HepG2 (cell line): ENCODE data around the gene MEP1B. TPM values are rescaled to one million over a fixed set of nuclear protein-coding genes. Genes with fewer than 3 reads are reported as not detected.
A peak's percentile ranks its signal among the peaks of the same experiment; 100 is the strongest.

Experiments
- ATAC-seq: fragments of 200-7000 bp; cut with Tn5 transposase; 3 replicates; pipeline ENCODE4 v1.9.1; 2020; ENCODE audit warnings: mild to moderate bottlenecking, moderate library complexity
- BruUV-seq: library from RNA; stranded (reverse); fragments of 400-500 nt; replicated peaks from 2 replicates; lab custom pipeline; 2021; lab: Mats Ljungman, UMichigan
- CTCF ChIA-PET: fragments of 300-600 bp; formaldehyde crosslinking; extraction: SDS; loops from one replicate; lab custom pipeline; 2021; ENCODE audit warnings: low total read pairs, inconsistent platforms, low intra/inter-chr PET ratio; lab: Yijun Ruan, JAX
- POLR2A ChIA-PET: fragments of 350-600 bp; sonication (Branson Sonifier 250); formaldehyde crosslinking; loops from one replicate; lab custom pipeline; 2020; ENCODE audit warnings: antibody characterized with exemption, inconsistent platforms; lab: Yijun Ruan, JAX
- DNase-seq: peaks from one replicate; pipeline ENCODE4 v3.0.0-alpha.2; 2015; ENCODE audit warnings: low spot score
- FAIRE-seq: peaks from 3 replicates; lab custom pipeline; 2011; peaks lifted over from hg19 to GRCh38; lab: Jason Lieb, UNC
- H2AFZ ChIP-seq: one replicate; pipeline ENCODE4 v1.6.1; 2011; ENCODE audit warnings: low read length, inconsistent platforms
- H3K27ac ChIP-seq: fragments of 300-600 bp; 3 replicates; pipeline ENCODE4 v1.8.0; 2011; ENCODE audit warnings: mixed run types, mild to moderate bottlenecking, mixed read lengths, low read length, inconsistent platforms; ENCODE audit not compliant: insufficient read depth; ENCODE audit errors: extremely low read length
- H3K27me3 ChIP-seq, 2 experiments: fragments of 200-600 bp in 1 of 2; 2 replicates in 1 of 2; 3 replicates in 1 of 2; pipeline versions ENCODE4 v1.6.0 to v1.8.0; 2011; ENCODE audit warnings: low read length in 2 of 2, mild to moderate bottlenecking in 2 of 2, moderate library complexity in 2 of 2, inconsistent platforms in 1 of 2; ENCODE audit not compliant: insufficient read depth in 2 of 2, control insufficient read depth in 1 of 2
- H3K36me3 ChIP-seq, 2 experiments: fragments of 200-600 bp in 1 of 2; replicated peaks in 1 of 2; 2 replicates in 1 of 2; 3 replicates in 1 of 2; pipeline versions ENCODE4 v1.5.1 to v1.8.0; 2011; ENCODE audit warnings: low read length in 2 of 2, inconsistent platforms in 1 of 2; ENCODE audit not compliant: insufficient read depth in 2 of 2, control insufficient read depth in 1 of 2
- H3K4me1 ChIP-seq: 2 replicates; pipeline ENCODE4 v1.5.1; 2012; ENCODE audit warnings: low read length, inconsistent platforms; ENCODE audit not compliant: insufficient read depth
- H3K4me2 ChIP-seq: 2 replicates; pipeline ENCODE4 v1.6.0; 2011; ENCODE audit warnings: low read depth, low read length, inconsistent platforms
- H3K4me3 ChIP-seq, 3 experiments: fragments of 200-600 bp in 1 of 3; sonication (generic), shearing (Covaris generic) in 1 of 3; replicated peaks in 1 of 3; 2 replicates each; pipeline ENCODE4 v1.5.1; 2011 to 2016; ENCODE audit warnings: low read length in 3 of 3, inconsistent platforms in 2 of 3, low read depth in 2 of 3, mild to moderate bottlenecking in 2 of 3, control low read depth in 1 of 3, mixed read lengths in 1 of 3; ENCODE audit not compliant: insufficient read depth in 1 of 3
- H3K79me2 ChIP-seq: one replicate; pipeline ENCODE4 v1.6.1; 2011; ENCODE audit warnings: low read length, inconsistent platforms; ENCODE audit not compliant: insufficient read depth
- H3K9ac ChIP-seq: 2 replicates; pipeline ENCODE4 v1.6.0; 2011; ENCODE audit warnings: mild to moderate bottlenecking, low read depth, low read length, inconsistent platforms; ENCODE audit not compliant: insufficient read depth
- H3K9me3 ChIP-seq: 2 replicates; pipeline ENCODE4 v1.5.1; 2012; ENCODE audit warnings: mild to moderate bottlenecking, low read length
- H4K20me1 ChIP-seq: 2 replicates; pipeline ENCODE4 v1.6.0; 2011; ENCODE audit warnings: inconsistent platforms, mild to moderate bottlenecking, low read length, moderate library complexity; ENCODE audit not compliant: insufficient read depth
- ARID2 ChIP-seq: sonication (generic); formaldehyde crosslinking; IDR thresholded peaks from 2 replicates; pipeline ENCODE4 v1.8.1; 2022; ENCODE audit warnings: mild to moderate bottlenecking, missing genetic modification reagents, borderline replicate concordance
- ETV5 ChIP-seq: IDR thresholded peaks from 2 replicates; pipeline ENCODE4 v1.6.1; 2018; ENCODE audit warnings: missing biosample characterization, missing genetic modification reagents, inconsistent platforms, borderline replicate concordance
- GATA4 ChIP-seq: sonication (generic); IDR thresholded peaks from 2 replicates; pipeline ENCODE4 v1.6.1; 2016; ENCODE audit warnings: antibody characterized with exemption, low read depth, borderline replicate concordance
- KLF13 ChIP-seq: sonication (generic); formaldehyde crosslinking; IDR thresholded peaks from 2 replicates; pipeline ENCODE4 v1.4.0; 2020; ENCODE audit warnings: mild to moderate bottlenecking, missing genetic modification reagents
- NCOR1 ChIP-seq: fragments of 200-600 bp; sonication (generic); IDR thresholded peaks from 2 replicates; pipeline ENCODE4 v1.7.0; 2017; ENCODE audit warnings: antibody characterized with exemption, low read length, borderline replicate concordance
- ZNF160 ChIP-seq: sonication (generic); formaldehyde crosslinking; IDR thresholded peaks from 2 replicates; pipeline ENCODE4 v1.8.0; 2022; ENCODE audit warnings: mild to moderate bottlenecking, inconsistent platforms, missing genetic modification reagents
- WGBS: methylation state at CpG from one replicate; pipeline ENCODE4 v1.1.6; 2017; ENCODE audit warnings: low lambda C conversion rate; 5-methylcytosine and 5-hydroxymethylcytosine counted together
- in situ Hi-C: cut with HindIII; loops from 2 replicates; pipeline ENCODE4 v1.10.0; 2017; ENCODE audit warnings: low pct_unique_long_range_greater_than_20kb; ENCODE audit not compliant: extremely low pct_ligation_motif_present
- intact Hi-C: fragments of 100-400 bp; cut with micrococcal nuclease; formaldehyde crosslinking; loops from one replicate; pipeline ENCODE4 v1.10.0; 2022; ENCODE audit not compliant: unreplicated experiment
- polyA plus RNA-seq, 8 experiments: library from polyadenylated mRNA; depleted of rRNA in 3 of 8; stranded (reverse) in 7 of 8; unstranded in 1 of 8; fragments of >200 nt; fragmentation: Illumina TruSeq in 4 of 8; extraction: Trizol in 4 of 8; gene quantifications; 2 replicates each; pipeline versions ENCODE4 v1.2.1 to v1.2.3, GENCODE V29; 2011 to 2016; ENCODE audit warnings: low read depth in 4 of 8, missing spikeins in 1 of 8, mixed read lengths in 1 of 8; ENCODE audit not compliant: insufficient read depth in 1 of 8
- total RNA-seq, 5 experiments: library from RNA; depleted of rRNA; stranded (reverse); fragments of >200 nt; fragmentation: Illumina TruSeq; extraction: Trizol; gene quantifications; 2 replicates each; pipeline ENCODE4 v1.2.3, GENCODE V29; 2016; ENCODE audit warnings: low read depth in 1 of 5
- TF ChIP-seq, protein P1 (sequence below): sonication (generic); formaldehyde crosslinking; IDR thresholded peaks from 2 replicates; pipeline ENCODE4 v1.8.0; 2022; ENCODE audit warnings: mild to moderate bottlenecking, missing genetic modification reagents, moderate library complexity
- TF ChIP-seq, protein P2 (sequence below): sonication (generic); formaldehyde crosslinking; IDR thresholded peaks from 2 replicates; pipeline ENCODE4 v1.4.0; 2020; ENCODE audit warnings: mild to moderate bottlenecking, missing genetic modification reagents
- TF ChIP-seq, protein P3 (sequence below): sonication (generic); formaldehyde crosslinking; IDR thresholded peaks from 2 replicates; pipeline ENCODE4 v1.4.0; 2020; ENCODE audit warnings: missing genetic modification reagents, borderline replicate concordance
- TF ChIP-seq, protein P4 (sequence below): sonication (generic); formaldehyde crosslinking; IDR thresholded peaks from 2 replicates; pipeline ENCODE4 v1.4.0; 2020; ENCODE audit warnings: missing genetic modification reagents

The MEP1B gene
- total and polyA plus RNA-seq, 2 of the 13 experiments (the other 11 are each of a cell fraction or from before 2014, with no cell fraction given), result not detected

- no peak for ATAC-seq
- Histone ChIP-seq H3K9ac (no peak overlapping the region), H3K4me2 (no peak overlapping the region), H3K4me1 (no peaks in the 10 kb centered on the region)
- ChIA-PET CTCF (no interaction called here), POLR2A (no interaction called here)
- TF ChIP-seq, protein P1, sequence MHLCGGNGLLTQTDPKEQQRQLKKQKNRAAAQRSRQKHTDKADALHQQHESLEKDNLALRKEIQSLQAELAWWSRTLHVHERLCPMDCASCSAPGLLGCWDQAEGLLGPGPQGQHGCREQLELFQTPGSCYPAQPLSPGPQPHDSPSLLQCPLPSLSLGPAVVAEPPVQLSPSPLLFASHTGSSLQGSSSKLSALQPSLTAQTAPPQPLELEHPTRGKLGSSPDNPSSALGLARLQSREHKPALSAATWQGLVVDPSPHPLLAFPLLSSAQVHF (CRISPR knock-in tag), result no peak
- TF ChIP-seq ZNF160, result 0 out of 2 replicates have a peak, but pooled peaks have one; percentile 59
- TF ChIP-seq, all 625 proteins: peak for 1
- FAIRE-seq (no peak), DNase-seq (no peak)
- in situ Hi-C loops, result no loop called here
- no peaks in the 10 kb centered on the region for H4K20me1 ChIP-seq
- no peaks in the 10 kb centered on the region for H3K79me2 ChIP-seq
- no peaks in the 10 kb centered on the region for H3K36me3 ChIP-seq
- no peaks in the 10 kb centered on the region for H3K9me3 ChIP-seq
- no peak overlapping the region for H2AFZ ChIP-seq
- intact Hi-C loops, result no loop called here
- H3K27ac ChIP-seq, result no peak overlapping the region
- no TSS peak for BruUV-seq
- no peaks in the 10 kb centered on the region for H3K27me3 ChIP-seq
- H3K4me3 ChIP-seq, result no peak overlapping the region
Observed at GRCh38 chr18:32183503-32183902, 6.3 kb upstream of the MEP1B start.

- BruUV-seq, result no TSS peak
- Histone ChIP-seq H3K9ac (no peak overlapping the region), H3K4me1 (no peaks in the 10 kb centered on the region), H2AFZ (no peak overlapping the region), H3K36me3 (no peaks in the 10 kb centered on the region), H3K27ac (no peak overlapping the region), H3K79me2 (no peaks in the 10 kb centered on the region), H3K4me3 (no peak overlapping the region), H3K27me3 (no peaks in the 10 kb centered on the region), H3K9me3 (no peaks in the 10 kb centered on the region), H3K4me2 (no peak overlapping the region), H4K20me1 (no peaks in the 10 kb centered on the region)
- no peak for FAIRE-seq
- POLR2A ChIA-PET, result no interaction called here
- WGBS, result 46% methylated on average over 2 of the region's 2 CpGs
- ATAC-seq, result no peak
- in situ Hi-C loops, result no loop called here
- intact Hi-C loops, result no loop called here
- CTCF ChIA-PET, result no interaction called here
- no peak for DNase-seq
- TF ChIP-seq ARID2 (CRISPR knock-in tag), result no peak
- no peak for TF ChIP-seq KLF13 (CRISPR knock-in tag)
- TF ChIP-seq, protein P2, sequence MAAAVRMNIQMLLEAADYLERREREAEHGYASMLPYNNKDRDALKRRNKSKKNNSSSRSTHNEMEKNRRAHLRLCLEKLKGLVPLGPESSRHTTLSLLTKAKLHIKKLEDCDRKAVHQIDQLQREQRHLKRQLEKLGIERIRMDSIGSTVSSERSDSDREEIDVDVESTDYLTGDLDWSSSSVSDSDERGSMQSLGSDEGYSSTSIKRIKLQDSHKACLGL, result no peak
- no peak for TF ChIP-seq GATA4
- TF ChIP-seq, protein P3, sequence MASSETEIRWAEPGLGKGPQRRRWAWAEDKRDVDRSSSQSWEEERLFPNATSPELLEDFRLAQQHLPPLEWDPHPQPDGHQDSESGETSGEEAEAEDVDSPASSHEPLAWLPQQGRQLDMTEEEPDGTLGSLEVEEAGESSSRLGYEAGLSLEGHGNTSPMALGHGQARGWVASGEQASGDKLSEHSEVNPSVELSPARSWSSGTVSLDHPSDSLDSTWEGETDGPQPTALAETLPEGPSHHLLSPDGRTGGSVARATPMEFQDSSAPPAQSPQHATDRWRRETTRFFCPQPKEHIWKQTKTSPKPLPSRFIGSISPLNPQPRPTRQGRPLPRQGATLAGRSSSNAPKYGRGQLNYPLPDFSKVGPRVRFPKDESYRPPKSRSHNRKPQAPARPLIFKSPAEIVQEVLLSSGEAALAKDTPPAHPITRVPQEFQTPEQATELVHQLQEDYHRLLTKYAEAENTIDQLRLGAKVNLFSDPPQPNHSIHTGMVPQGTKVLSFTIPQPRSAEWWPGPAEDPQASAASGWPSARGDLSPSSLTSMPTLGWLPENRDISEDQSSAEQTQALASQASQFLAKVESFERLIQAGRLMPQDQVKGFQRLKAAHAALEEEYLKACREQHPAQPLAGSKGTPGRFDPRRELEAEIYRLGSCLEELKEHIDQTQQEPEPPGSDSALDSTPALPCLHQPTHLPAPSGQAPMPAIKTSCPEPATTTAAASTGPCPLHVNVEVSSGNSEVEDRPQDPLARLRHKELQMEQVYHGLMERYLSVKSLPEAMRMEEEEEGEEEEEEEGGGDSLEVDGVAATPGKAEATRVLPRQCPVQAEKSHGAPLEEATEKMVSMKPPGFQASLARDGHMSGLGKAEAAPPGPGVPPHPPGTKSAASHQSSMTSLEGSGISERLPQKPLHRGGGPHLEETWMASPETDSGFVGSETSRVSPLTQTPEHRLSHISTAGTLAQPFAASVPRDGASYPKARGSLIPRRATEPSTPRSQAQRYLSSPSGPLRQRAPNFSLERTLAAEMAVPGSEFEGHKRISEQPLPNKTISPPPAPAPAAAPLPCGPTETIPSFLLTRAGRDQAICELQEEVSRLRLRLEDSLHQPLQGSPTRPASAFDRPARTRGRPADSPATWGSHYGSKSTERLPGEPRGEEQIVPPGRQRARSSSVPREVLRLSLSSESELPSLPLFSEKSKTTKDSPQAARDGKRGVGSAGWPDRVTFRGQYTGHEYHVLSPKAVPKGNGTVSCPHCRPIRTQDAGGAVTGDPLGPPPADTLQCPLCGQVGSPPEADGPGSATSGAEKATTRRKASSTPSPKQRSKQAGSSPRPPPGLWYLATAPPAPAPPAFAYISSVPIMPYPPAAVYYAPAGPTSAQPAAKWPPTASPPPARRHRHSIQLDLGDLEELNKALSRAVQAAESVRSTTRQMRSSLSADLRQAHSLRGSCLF (CRISPR knock-in tag), result no peak
- TF ChIP-seq, protein P4, sequence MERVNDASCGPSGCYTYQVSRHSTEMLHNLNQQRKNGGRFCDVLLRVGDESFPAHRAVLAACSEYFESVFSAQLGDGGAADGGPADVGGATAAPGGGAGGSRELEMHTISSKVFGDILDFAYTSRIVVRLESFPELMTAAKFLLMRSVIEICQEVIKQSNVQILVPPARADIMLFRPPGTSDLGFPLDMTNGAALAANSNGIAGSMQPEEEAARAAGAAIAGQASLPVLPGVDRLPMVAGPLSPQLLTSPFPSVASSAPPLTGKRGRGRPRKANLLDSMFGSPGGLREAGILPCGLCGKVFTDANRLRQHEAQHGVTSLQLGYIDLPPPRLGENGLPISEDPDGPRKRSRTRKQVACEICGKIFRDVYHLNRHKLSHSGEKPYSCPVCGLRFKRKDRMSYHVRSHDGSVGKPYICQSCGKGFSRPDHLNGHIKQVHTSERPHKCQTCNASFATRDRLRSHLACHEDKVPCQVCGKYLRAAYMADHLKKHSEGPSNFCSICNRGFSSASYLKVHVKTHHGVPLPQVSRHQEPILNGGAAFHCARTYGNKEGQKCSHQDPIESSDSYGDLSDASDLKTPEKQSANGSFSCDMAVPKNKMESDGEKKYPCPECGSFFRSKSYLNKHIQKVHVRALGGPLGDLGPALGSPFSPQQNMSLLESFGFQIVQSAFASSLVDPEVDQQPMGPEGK (CRISPR knock-in tag), result no peak
- no peak for TF ChIP-seq ETV5 (CRISPR knock-in tag)
- no peak for TF ChIP-seq NCOR1
Observed at GRCh38 chr18:32190209-32190608, 370 bp downstream of the MEP1B start.
